ENCODE data around the gene LONP2. TPM values are rescaled to one million over a fixed set of nuclear protein-coding genes. Genes with fewer than 3 reads are reported as not detected.
"Not testable (repeated sequence)": the region's sequence is repeated elsewhere in the genome, so short reads cannot be mapped to it uniquely, and the experiment has no call there.

Gene LONP2
- total and polyA plus RNA-seq, 5 donors from 2014 or later = 29.1 to 72.9 (median 36.2) TPM

DNA sequence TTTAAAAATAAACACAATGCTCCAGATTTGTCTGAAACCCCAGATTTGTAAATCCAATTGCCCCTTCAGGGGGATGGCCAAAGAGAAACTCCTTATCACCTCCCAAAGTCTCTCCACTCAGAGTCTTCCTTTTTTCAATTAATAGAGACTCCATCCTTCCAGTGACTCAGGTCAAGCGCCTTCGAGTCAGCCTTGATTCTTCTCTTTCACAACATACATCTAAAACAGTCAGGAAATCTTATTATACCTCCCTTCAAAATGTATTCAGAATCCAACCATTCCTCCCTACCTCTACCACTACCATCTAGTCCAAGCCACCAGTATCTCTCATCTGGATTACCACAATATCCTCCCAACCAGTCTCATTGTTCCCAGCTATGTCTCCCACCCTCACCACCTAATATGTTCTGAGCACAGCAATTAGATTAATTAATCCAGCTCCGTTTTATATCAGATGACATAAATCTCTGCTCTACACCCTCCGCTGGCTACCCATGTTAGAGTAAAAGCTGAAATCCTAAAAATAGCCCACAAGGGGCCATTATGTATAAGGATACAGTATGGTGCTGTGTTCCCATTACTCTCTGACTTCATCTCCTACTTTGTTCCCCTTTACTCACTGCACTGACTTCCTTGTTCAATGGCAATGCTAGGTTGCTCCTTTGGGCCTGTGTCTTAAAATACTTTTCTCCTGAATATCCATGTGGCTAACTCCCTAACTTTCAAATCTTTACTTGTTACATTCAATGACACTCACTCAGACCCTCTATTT is 129.3 kb downstream of the LONP2 start:
- H3K4me3 Mint-ChIP-seq = no peak overlapping the region
- H3K4me1 Mint-ChIP-seq = peaks cover 14 to 20% (median 15%) of the 10 kb centered on the region in 4 donors
- Histone ChIP-seq H3K4me1 (ENCODE audit: control insufficient read depth, insufficient read depth, low read length, poor library complexity, severe bottlenecking) (no peaks in the 10 kb centered on the region), H3K36me3 (ENCODE audit: control insufficient read depth, insufficient read depth, low read length) (no peaks in the 10 kb centered on the region), H3K9me3 (ENCODE audit: control insufficient read depth in 2 of 2, low read length in 2 of 2) (no peaks in the 10 kb centered on the region), H3K27me3 (ENCODE audit: control insufficient read depth, insufficient read depth, low read length) (no peaks in the 10 kb centered on the region), H3K4me3 (ENCODE audit: low read depth, low read length) (no peak overlapping the region), H3K27ac (ENCODE audit: insufficient read depth, low read length, poor library complexity, severe bottlenecking) (no peak overlapping the region)
- H3K9me3 Mint-ChIP-seq = no peaks in the 10 kb centered on the region
- H3K36me3 Mint-ChIP-seq = no peaks in the 10 kb centered on the region
- ATAC-seq (ENCODE audit: low read depth in 2 of 2) (no peak), DNase-seq (no peak)
- no peaks in the 10 kb centered on the region for H3K27me3 Mint-ChIP-seq
- no peak overlapping the region for H3K27ac Mint-ChIP-seq

DNA sequence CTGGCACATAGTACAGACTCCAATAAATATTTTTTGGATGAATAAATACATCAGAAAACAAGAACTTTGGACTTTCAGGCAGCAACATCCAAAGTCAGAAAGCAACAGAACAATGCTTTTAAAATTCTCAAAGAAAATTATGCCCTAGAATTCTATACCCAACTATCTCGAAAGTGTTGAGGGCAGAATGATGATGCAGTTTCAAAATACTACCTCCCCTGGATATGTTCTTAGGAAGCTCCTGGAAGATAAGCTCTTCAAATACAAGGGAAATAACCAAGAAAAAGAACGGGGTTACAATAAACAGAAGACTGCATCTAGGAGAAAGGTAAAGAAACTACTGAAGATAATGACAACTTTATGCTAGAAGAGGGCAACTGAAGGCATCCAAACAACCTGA is 130.2 kb downstream of the LONP2 start:
- DNase-seq (no peak), ATAC-seq (ENCODE audit: low read depth in 2 of 2) (no peak)
- no peaks in the 10 kb centered on the region for H3K27me3 Mint-ChIP-seq
- Histone ChIP-seq H3K27me3 (ENCODE audit: control insufficient read depth, insufficient read depth, low read length) (no peaks in the 10 kb centered on the region), H3K4me1 (ENCODE audit: control insufficient read depth, insufficient read depth, low read length, poor library complexity, severe bottlenecking) (no peaks in the 10 kb centered on the region), H3K36me3 (ENCODE audit: control insufficient read depth, insufficient read depth, low read length) (no peaks in the 10 kb centered on the region), H3K9me3 (ENCODE audit: control insufficient read depth in 2 of 2, low read length in 2 of 2) (no peaks in the 10 kb centered on the region), H3K27ac (ENCODE audit: insufficient read depth, low read length, poor library complexity, severe bottlenecking) (no peak overlapping the region), H3K4me3 (ENCODE audit: low read depth, low read length) (no peak overlapping the region)
- peaks cover 20 to 26% (median 23%) of the 10 kb centered on the region in 4 donors for H3K4me1 Mint-ChIP-seq
- H3K27ac Mint-ChIP-seq = no peak overlapping the region
- no peaks in the 10 kb centered on the region for H3K36me3 Mint-ChIP-seq
- no peak overlapping the region for H3K4me3 Mint-ChIP-seq
- no peaks in the 10 kb centered on the region for H3K9me3 Mint-ChIP-seq

DNA sequence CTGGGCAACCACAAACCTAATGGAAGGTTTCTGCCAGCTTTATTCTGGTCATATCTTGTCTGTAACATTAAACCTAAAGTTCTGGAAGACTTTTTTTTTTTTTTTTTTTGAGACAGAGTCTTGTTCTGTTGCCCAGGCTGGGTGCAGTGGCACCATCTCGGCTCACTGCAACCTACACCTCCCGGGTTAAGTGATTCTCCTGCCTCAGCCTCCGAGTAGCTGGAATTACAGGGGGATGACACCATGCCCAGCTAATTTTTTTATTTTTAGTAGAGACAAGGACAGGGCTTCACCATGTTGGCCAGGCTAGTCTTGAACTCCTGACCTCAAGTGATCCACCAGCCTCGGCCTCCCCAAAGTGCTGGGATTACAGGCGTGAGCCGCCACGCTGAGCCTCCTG is 133.2 kb downstream of the LONP2 start:
- not testable (repeated sequence) for H3K9me3 ChIP-seq (ENCODE audit: control insufficient read depth in 2 of 2, low read length in 2 of 2); H3K27ac Mint-ChIP-seq; H3K27me3 Mint-ChIP-seq; ATAC-seq (ENCODE audit: low read depth in 2 of 2); H3K4me3 Mint-ChIP-seq; H3K27me3 ChIP-seq (ENCODE audit: control insufficient read depth, insufficient read depth, low read length); DNase-seq; H3K4me3 ChIP-seq (ENCODE audit: low read depth, low read length); H3K36me3 ChIP-seq (ENCODE audit: control insufficient read depth, insufficient read depth, low read length); H3K4me1 ChIP-seq (ENCODE audit: control insufficient read depth, insufficient read depth, low read length, poor library complexity, severe bottlenecking); H3K27ac ChIP-seq (ENCODE audit: insufficient read depth, low read length, poor library complexity, severe bottlenecking); H3K36me3 Mint-ChIP-seq; H3K9me3 Mint-ChIP-seq
- peaks cover 19 to 43% (median 34%) of the 10 kb centered on the region in 4 donors for H3K4me1 Mint-ChIP-seq

DNA sequence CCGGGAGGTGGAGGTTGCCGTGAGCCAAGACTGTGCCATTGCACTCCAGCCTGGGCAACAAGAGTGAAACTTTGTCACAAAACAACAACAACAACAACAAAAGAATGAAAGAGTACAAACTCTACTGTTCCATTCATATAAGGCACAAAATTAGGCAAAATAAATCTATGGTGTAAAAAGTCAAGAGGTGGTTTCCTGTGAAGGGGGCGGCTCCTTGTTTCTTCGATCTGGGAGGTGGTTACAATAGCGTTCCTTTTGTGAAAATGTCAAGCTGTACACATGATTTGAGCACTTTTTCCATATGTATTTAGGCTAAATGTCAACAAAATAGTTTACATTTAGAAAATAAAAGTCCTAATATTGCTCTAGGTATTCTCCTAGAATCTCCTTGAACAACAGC is 134.2 kb downstream of the LONP2 start:
- Mint-ChIP-seq H3K36me3 (no peaks in the 10 kb centered on the region), H3K27me3 (peaks cover 2% of the 10 kb centered on the region), H3K9me3 (no peaks in the 10 kb centered on the region), H3K27ac (peak overlapping the region in 2 of 3 donors; percentile 27 to 52), H3K4me3 (peak overlapping the region in 2 of 4 donors; percentile 22 to 60), H3K4me1 (peaks cover 20 to 47% (median 36%) of the 10 kb centered on the region in 4 donors)
- no peak overlapping the region for H3K4me3 ChIP-seq (ENCODE audit: low read depth, low read length)
- H3K36me3 ChIP-seq (ENCODE audit: control insufficient read depth, insufficient read depth, low read length) = no peaks in the 10 kb centered on the region
- H3K27ac ChIP-seq (ENCODE audit: insufficient read depth, low read length, poor library complexity, severe bottlenecking) = no peak overlapping the region
- ATAC-seq (ENCODE audit: low read depth in 2 of 2) (no peak), DNase-seq (no peak)
- no peaks in the 10 kb centered on the region for H3K9me3 ChIP-seq (ENCODE audit: control insufficient read depth in 2 of 2, low read length in 2 of 2)
- no peaks in the 10 kb centered on the region for H3K27me3 ChIP-seq (ENCODE audit: control insufficient read depth, insufficient read depth, low read length)
- H3K4me1 ChIP-seq (ENCODE audit: control insufficient read depth, insufficient read depth, low read length, poor library complexity, severe bottlenecking) = peaks cover 3% of the 10 kb centered on the region

DNA sequence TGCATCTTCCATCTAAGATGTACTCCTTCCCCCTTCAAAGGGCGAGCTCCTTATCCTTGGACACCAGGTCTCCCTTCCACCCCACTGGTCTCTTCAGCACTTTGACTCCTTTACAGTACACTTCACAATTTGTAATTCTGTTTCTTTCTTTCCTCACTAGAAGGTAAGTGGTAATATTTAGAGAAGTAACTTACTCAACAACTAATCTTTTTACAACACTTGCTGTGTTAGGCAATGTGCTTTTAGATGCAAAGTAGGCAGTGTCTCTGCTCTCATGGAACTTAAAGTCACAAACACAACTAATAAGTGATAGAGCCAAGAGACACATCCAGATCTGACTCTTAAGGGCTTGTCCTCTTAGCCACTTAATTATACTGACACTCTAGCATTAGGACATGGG is 134.7 kb downstream of the LONP2 start:
- ATAC-seq (ENCODE audit: low read depth in 2 of 2) (no peak), DNase-seq (no peak)
- H3K9me3 ChIP-seq (ENCODE audit: control insufficient read depth in 2 of 2, low read length in 2 of 2) = no peaks in the 10 kb centered on the region
- H3K4me3 ChIP-seq (ENCODE audit: low read depth, low read length) = no peak overlapping the region
- peak overlapping the region in 2 of 4 donors; percentile 17 to 60 for H3K4me3 Mint-ChIP-seq
- H3K27ac Mint-ChIP-seq = peak overlapping the region in 2 of 3 donors; percentile 27 to 52
- no peak overlapping the region for H3K27ac ChIP-seq (ENCODE audit: insufficient read depth, low read length, poor library complexity, severe bottlenecking)
- no peaks in the 10 kb centered on the region for H3K36me3 Mint-ChIP-seq
- no peaks in the 10 kb centered on the region for H3K9me3 Mint-ChIP-seq
- H3K4me1 ChIP-seq (ENCODE audit: control insufficient read depth, insufficient read depth, low read length, poor library complexity, severe bottlenecking) = peaks cover 7% of the 10 kb centered on the region
- peaks cover 7% of the 10 kb centered on the region for H3K27me3 Mint-ChIP-seq
- no peaks in the 10 kb centered on the region for H3K36me3 ChIP-seq (ENCODE audit: control insufficient read depth, insufficient read depth, low read length)
- H3K27me3 ChIP-seq (ENCODE audit: control insufficient read depth, insufficient read depth, low read length) = no peaks in the 10 kb centered on the region
- H3K4me1 Mint-ChIP-seq = peaks cover 26 to 52% (median 42%) of the 10 kb centered on the region in 4 donors

DNA sequence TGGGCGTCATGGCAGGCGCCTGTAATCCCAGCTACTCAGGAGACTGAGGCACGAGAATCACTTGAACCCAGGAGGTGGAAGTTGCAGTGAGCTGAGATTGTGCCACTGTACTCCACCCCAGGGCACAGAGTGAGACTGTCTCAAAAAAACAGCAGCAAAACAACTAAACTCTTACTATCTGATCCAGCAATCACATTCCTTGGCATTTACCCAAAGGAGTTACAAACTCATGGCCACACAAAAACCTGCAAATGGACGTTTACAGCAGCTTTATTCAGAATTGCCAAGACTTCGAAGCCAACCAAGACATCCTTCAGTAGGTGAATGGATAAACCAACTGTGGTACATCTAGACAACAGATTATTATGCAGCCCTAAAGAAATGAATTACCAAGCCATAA is 137.1 kb downstream of the LONP2 start:
- Histone ChIP-seq H3K27ac (ENCODE audit: insufficient read depth, low read length, poor library complexity, severe bottlenecking) (no peak overlapping the region), H3K4me1 (ENCODE audit: control insufficient read depth, insufficient read depth, low read length, poor library complexity, severe bottlenecking) (peaks cover 17% of the 10 kb centered on the region), H3K4me3 (ENCODE audit: low read depth, low read length) (no peak overlapping the region), H3K36me3 (ENCODE audit: control insufficient read depth, insufficient read depth, low read length) (no peaks in the 10 kb centered on the region), H3K27me3 (ENCODE audit: control insufficient read depth, insufficient read depth, low read length) (no peaks in the 10 kb centered on the region), H3K9me3 (ENCODE audit: control insufficient read depth in 2 of 2, low read length in 2 of 2) (no peaks in the 10 kb centered on the region)
- Mint-ChIP-seq H3K9me3 (no peaks in the 10 kb centered on the region), H3K4me3 (peak overlapping the region in 1 of 4 donors; percentile 28), H3K27me3 (peaks cover 12% of the 10 kb centered on the region), H3K36me3 (no peaks in the 10 kb centered on the region), H3K27ac (no peak overlapping the region), H3K4me1 (peaks cover 29 to 57% (median 46%) of the 10 kb centered on the region in 4 donors)
- ATAC-seq (ENCODE audit: low read depth in 2 of 2) = no peak
- no peak for DNase-seq

DNA sequence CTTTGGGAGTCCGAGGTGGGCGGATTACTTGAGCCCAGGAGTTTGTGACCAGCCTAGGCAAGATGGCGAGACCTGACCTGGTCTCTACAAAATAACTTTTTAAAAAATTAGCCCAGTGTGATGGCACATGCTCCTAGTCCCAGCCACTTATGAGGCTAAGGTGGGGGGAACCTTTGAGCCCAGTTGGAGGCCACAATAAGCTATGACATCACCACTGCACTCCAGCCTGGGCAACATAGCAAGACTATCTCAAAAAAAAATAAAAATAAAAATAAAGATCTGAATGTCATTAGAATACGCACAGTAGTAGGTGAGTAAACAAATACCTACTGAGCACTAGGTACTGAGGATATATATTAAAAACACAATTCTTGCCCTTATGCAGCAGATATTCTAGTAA is 138.0 kb downstream of the LONP2 start:
- Mint-ChIP-seq H3K4me1 (peaks cover 29 to 52% (median 41%) of the 10 kb centered on the region in 4 donors), H3K9me3 (no peaks in the 10 kb centered on the region), H3K36me3 (no peaks in the 10 kb centered on the region), H3K27me3 (peaks cover 12% of the 10 kb centered on the region), H3K27ac (no peak overlapping the region), H3K4me3 (peak overlapping the region in 2 of 4 donors; percentile 28 to 57)
- Histone ChIP-seq H3K36me3 (ENCODE audit: control insufficient read depth, insufficient read depth, low read length) (no peaks in the 10 kb centered on the region), H3K4me3 (ENCODE audit: low read depth, low read length) (no peak overlapping the region), H3K27ac (ENCODE audit: insufficient read depth, low read length, poor library complexity, severe bottlenecking) (no peak overlapping the region), H3K4me1 (ENCODE audit: control insufficient read depth, insufficient read depth, low read length, poor library complexity, severe bottlenecking) (peaks cover 17% of the 10 kb centered on the region), H3K27me3 (ENCODE audit: control insufficient read depth, insufficient read depth, low read length) (no peaks in the 10 kb centered on the region), H3K9me3 (ENCODE audit: control insufficient read depth in 2 of 2, low read length in 2 of 2) (no peaks in the 10 kb centered on the region)
- DNase-seq (no peak), ATAC-seq (ENCODE audit: low read depth in 2 of 2) (no peak)

All from CD4-positive, CD25-positive, alpha-beta regulatory T cell (primary cell).